Left kidney (tissue), 2 donors: ENCODE data around the gene GMCL2. TPM values are rescaled to one million over a fixed set of nuclear protein-coding genes. Genes with fewer than 3 reads are reported as not detected.

Experiments
- DNase-seq: peaks from one replicate; pipeline ENCODE4 v3.0.0-alpha.2; 2013
- polyA plus RNA-seq: library from polyadenylated mRNA; unstranded; fragments of 120-200 nt; gene quantifications from one replicate; pipeline ENCODE4 v1.2.1, GENCODE V29; 2013; ENCODE audit not compliant: insufficient read length

GMCL2 gene
- polyA plus RNA-seq, 1 donor = not detected

GRCh38 chr5:178143246-178143645 lies 43.9 kb downstream of the GMCL2 start:
- DNase-seq = no peak

GRCh38 chr5:178142642-178143041 lies 44.5 kb downstream of the GMCL2 start:
- DNase-seq = no peak

DNA sequence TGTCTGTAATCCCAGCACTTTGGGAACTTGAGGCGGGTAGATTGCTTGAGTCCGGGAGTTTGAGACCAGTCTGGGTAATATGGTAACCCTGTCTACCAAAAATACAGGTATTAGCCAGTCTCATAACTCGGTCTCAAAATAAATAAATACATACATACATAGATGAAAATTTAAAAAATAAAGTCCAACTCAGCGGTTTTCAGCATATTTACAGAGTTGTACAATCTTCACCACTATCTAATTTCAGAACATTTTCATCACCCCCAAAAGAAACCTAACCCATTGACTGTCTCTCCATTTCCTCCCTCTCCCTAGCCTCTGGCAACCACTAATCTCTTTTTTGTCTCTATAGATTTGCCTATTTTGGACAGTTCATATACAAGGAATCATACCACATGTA lies 45.6 kb downstream of the GMCL2 start:
- DNase-seq = no peak

GRCh38 chr5:178137991-178138390 lies 49.2 kb downstream of the GMCL2 start:
- DNase-seq = no peak

DNA sequence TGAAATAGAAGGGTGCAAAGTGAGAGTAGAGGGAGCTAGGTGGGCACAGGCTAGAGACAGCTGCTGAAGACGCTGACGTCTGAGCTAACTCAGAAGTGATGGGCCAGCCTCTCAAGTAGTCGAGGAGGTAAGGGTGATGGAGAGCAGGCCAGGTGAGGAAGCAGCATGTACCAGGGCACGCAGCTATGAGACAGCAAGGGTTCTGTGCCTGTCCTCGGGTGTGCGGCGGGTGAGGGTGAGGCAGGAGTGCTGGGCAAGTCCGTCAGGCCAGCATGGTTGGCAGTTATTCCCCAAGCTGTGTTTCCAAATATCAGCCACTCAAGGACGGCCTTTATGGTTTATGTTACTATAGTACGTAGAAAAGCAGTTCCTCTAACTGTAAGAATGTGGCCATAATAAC lies 50.2 kb downstream of the GMCL2 start:
- no peak for DNase-seq

Other genes with a start within 250 kb of the GMCL2 start
- gene PROP1, start 191.1 kb downstream of the GMCL2 start, polyA plus RNA-seq = not detected
- gene N4BP3, start 73.8 kb downstream of the GMCL2 start, polyA plus RNA-seq = 3.4 TPM
- gene RMND5B, start 56.4 kb downstream of the GMCL2 start, polyA plus RNA-seq = 30.6 TPM
- 85.3 TPM for gene NHP2, start 33.5 kb downstream of the GMCL2 start, polyA plus RNA-seq
- gene HNRNPAB, start 17.2 kb upstream of the GMCL2 start, polyA plus RNA-seq = 163 TPM
- gene PHYKPL, start 45.4 kb upstream of the GMCL2 start, polyA plus RNA-seq = 118 TPM